PC-9 (cell line): Measurements from ENCODE around the gene PCNA.

ENCODE experiments used
- EZH2 ChIP-seq: fragments of 200-600 bp; sonication (generic); IDR thresholded peaks from 2 replicates; pipeline ENCODE4 v1.8.0; 2017; ENCODE audit warnings: antibody characterized with exemption, low read depth
- TF ChIP-seq, protein P1 (sequence below): fragments of 200-600 bp; sonication (generic); conservative IDR thresholded peaks from 2 replicates; pipeline ENCODE4 v1.6.1; 2017; ENCODE audit warnings: mixed run types, antibody characterized with exemption, mild to moderate bottlenecking, moderate library complexity

DNA sequence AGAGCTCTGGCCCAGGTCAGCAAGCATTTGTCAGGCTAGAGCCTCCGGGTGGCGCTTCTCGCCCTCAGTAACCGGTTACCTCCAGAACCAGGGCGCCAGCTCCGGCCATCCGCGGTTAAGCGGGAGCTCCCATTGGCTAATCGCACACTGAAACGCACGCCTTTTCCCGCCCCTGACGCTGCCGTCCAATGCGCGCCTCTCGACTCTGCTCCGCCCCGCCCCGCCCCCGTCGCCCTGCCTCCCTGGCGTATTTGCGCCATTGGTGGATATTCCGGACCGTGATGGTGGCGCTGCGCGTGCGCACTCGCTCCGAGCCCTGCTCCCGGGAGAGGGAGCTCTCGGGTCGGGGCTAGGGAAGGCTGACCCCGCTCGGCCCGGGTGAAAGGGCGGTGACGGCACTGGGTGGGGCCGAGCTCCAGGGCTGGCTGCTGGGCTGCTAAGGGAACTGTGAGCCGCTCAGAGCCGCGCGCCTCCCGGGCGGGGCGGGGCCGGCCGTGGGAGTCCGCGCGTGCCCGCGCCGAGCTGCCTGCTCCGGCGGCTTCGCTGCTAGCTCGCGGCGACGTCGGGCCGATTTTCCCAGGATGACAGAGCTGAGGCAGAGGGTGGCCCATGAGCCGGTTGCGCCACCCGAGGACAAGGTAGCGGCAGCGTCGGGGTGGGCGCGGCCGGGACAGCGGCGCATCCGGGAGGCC, 6.9 kb upstream of the PCNA start, which contains the start of gene CDS2:
- TF ChIP-seq, protein P1, sequence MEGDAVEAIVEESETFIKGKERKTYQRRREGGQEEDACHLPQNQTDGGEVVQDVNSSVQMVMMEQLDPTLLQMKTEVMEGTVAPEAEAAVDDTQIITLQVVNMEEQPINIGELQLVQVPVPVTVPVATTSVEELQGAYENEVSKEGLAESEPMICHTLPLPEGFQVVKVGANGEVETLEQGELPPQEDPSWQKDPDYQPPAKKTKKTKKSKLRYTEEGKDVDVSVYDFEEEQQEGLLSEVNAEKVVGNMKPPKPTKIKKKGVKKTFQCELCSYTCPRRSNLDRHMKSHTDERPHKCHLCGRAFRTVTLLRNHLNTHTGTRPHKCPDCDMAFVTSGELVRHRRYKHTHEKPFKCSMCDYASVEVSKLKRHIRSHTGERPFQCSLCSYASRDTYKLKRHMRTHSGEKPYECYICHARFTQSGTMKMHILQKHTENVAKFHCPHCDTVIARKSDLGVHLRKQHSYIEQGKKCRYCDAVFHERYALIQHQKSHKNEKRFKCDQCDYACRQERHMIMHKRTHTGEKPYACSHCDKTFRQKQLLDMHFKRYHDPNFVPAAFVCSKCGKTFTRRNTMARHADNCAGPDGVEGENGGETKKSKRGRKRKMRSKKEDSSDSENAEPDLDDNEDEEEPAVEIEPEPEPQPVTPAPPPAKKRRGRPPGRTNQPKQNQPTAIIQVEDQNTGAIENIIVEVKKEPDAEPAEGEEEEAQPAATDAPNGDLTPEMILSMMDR = peak; percentile 59; the same call in 1 of the 2 replicates
- TF ChIP-seq EZH2 = no peak
